ENCODE measurements around the gene APOBEC2.

APOBEC2 gene

GRCh38 chr6:41080621-41081020, 27.6 kb downstream of the APOBEC2 start:
- no peak overlapping the region for H3K4me3 ChIP-seq (ENCODE audit: low read depth, low read length)
- DNase-seq (ENCODE audit: low read depth) = no peak
- no peak for TF ChIP-seq CTCF (conservative IDR thresholded peaks at IDR 0.05; ENCODE audit: low read depth, low read length)

- no peak for DNase-seq (ENCODE audit: low read depth)
- no peak for TF ChIP-seq CTCF (conservative IDR thresholded peaks at IDR 0.05; ENCODE audit: low read depth, low read length)
- no peak overlapping the region for H3K4me3 ChIP-seq (ENCODE audit: low read depth, low read length)
Measured at GRCh38 chr6:41083072-41083471, 30.1 kb downstream of the APOBEC2 start.

GRCh38 chr6:41085182-41085581, 32.2 kb downstream of the APOBEC2 start:
- no peak for DNase-seq (ENCODE audit: low read depth)
- H3K4me3 ChIP-seq (ENCODE audit: low read depth, low read length) = no peak overlapping the region
- no peak for TF ChIP-seq CTCF (conservative IDR thresholded peaks at IDR 0.05; ENCODE audit: low read depth, low read length)

GRCh38 chr6:41088451-41088850, 35.4 kb downstream of the APOBEC2 start:
- no peak for TF ChIP-seq CTCF (conservative IDR thresholded peaks at IDR 0.05; ENCODE audit: low read depth, low read length)
- no peak overlapping the region for H3K4me3 ChIP-seq (ENCODE audit: low read depth, low read length)
- DNase-seq (ENCODE audit: low read depth) = peak; percentile 36

- H3K4me3 ChIP-seq (ENCODE audit: low read depth, low read length) = no peak overlapping the region
- TF ChIP-seq CTCF (conservative IDR thresholded peaks at IDR 0.05; ENCODE audit: low read depth, low read length) = no peak
- DNase-seq (ENCODE audit: low read depth) = no peak
Measured at GRCh38 chr6:41090841-41091761, 38.1 kb downstream of the APOBEC2 start.

- peak; percentile 62 for TF ChIP-seq CTCF (conservative IDR thresholded peaks at IDR 0.05; ENCODE audit: low read depth, low read length)
- DNase-seq (ENCODE audit: low read depth) = peak; percentile 72
- no peak overlapping the region for H3K4me3 ChIP-seq (ENCODE audit: low read depth, low read length)
Measured at GRCh38 chr6:41092421-41093140, 39.6 kb downstream of the APOBEC2 start.

Measured in choroid plexus epithelial cell (primary cell).